Panc1 (cell line): ENCODE data around the gene SH3GLB1. TPM values are rescaled to one million over a fixed set of nuclear protein-coding genes. Genes with fewer than 3 reads are reported as not detected.

ENCODE experiments used
- ATAC-seq: fragments of 200-7000 bp; cut with Tn5 transposase; 2 replicates; pipeline ENCODE4 v1.9.1; 2020; ENCODE audit warnings: mild to moderate bottlenecking, moderate library complexity
- BruUV-seq: library from RNA; stranded (reverse); fragments of 400-500 nt; replicated peaks from 2 replicates; lab custom pipeline; 2021; lab: Mats Ljungman, UMichigan
- CTCF ChIA-PET: fragments of 300-600 bp; sonication (Branson Sonifier 250); formaldehyde crosslinking; loops from one replicate; lab custom pipeline; 2022; ENCODE audit warnings: antibody characterized with exemption; lab: Charles Lee
- POLR2A ChIA-PET: fragments of 300-600 bp; sonication (Branson Sonifier 250); formaldehyde crosslinking; loops from one replicate; lab custom pipeline; 2022; ENCODE audit warnings: antibody characterized with exemption; lab: Charles Lee
- DNase-seq: peaks from one replicate; pipeline ENCODE4 v3.0.0-alpha.2; 2010; ENCODE audit warnings: low read depth, low spot score
- H3K27ac ChIP-seq: 2 replicates; pipeline ENCODE4 v1.5.1; 2011; ENCODE audit warnings: mild to moderate bottlenecking, low read length, inconsistent platforms
- H3K27me3 ChIP-seq: fragments of 200-500 bp; sonication (Bioruptor generic); 2 replicates; pipeline ENCODE4 v1.6.0; 2014; ENCODE audit warnings: low read length, inconsistent platforms; ENCODE audit not compliant: control insufficient read depth, insufficient read depth
- H3K36me3 ChIP-seq: fragments of 200-500 bp; sonication (Bioruptor generic); 2 replicates; pipeline ENCODE4 v1.5.1; 2014; ENCODE audit warnings: inconsistent platforms, mild to moderate bottlenecking, low read length, moderate library complexity; ENCODE audit not compliant: control insufficient read depth, insufficient read depth
- H3K4me1 ChIP-seq: 2 replicates; pipeline ENCODE4 v1.5.1; 2011; ENCODE audit warnings: inconsistent platforms, mild to moderate bottlenecking, low read length, moderate library complexity; ENCODE audit not compliant: control insufficient read depth, insufficient read depth
- H3K4me3 ChIP-seq, 2 experiments: 2 replicates each; pipeline ENCODE4 v1.5.1; 2011 to 2012; ENCODE audit warnings: low read depth in 2 of 2, low read length in 2 of 2, mild to moderate bottlenecking in 2 of 2, inconsistent platforms in 1 of 2, moderate library complexity in 1 of 2
- H3K9me3 ChIP-seq: fragments of 200-500 bp; sonication (Bioruptor generic); 2 replicates; pipeline ENCODE4 v1.5.1; 2014; ENCODE audit warnings: low read depth, mild to moderate bottlenecking, inconsistent platforms, low read length, moderate library complexity; ENCODE audit not compliant: control insufficient read depth, insufficient read depth
- POLR2AphosphoS5 ChIP-seq: IDR thresholded peaks from 2 replicates; pipeline ENCODE4 v1.6.1; 2012; ENCODE audit warnings: mild to moderate bottlenecking, low read depth, low read length, moderate library complexity
- SIN3A ChIP-seq: IDR thresholded peaks from 2 replicates; pipeline ENCODE4 v1.6.1; 2012; ENCODE audit warnings: low read depth, mild to moderate bottlenecking, low read length, moderate library complexity, borderline replicate concordance; ENCODE audit not compliant: insufficient read depth
- TCF7L2 ChIP-seq: IDR thresholded peaks from 2 replicates; pipeline ENCODE4 v1.6.1; 2011; ENCODE audit warnings: mild to moderate bottlenecking, low read depth, low read length, inconsistent platforms
- in situ Hi-C: cut with HindIII; loops from 2 replicates; pipeline ENCODE4 v1.10.0; 2016; ENCODE audit warnings: low sequenced_read_pairs, low pct_unique_long_range_greater_than_20kb
- intact Hi-C: fragments of 100-400 bp; cut with micrococcal nuclease; formaldehyde crosslinking; loops from one replicate; pipeline ENCODE4 v1.10.0; 2022; ENCODE audit not compliant: unreplicated experiment
- total RNA-seq: library from RNA; stranded (reverse); gene quantifications from one replicate; pipeline ENCODE4 v1.2.1, GENCODE V29; 2021; ENCODE audit not compliant: unreplicated experiment
- TF ChIP-seq, protein P1 (sequence below): fragments of 450-650 bp; IDR thresholded peaks from 2 replicates; pipeline ENCODE4 v1.5.1; 2017; ENCODE audit warnings: mild to moderate bottlenecking
- TF ChIP-seq, protein P2 (sequence below), 2 experiments: IDR thresholded peaks; 2 replicates each; pipeline ENCODE4 v1.6.1; 2011 to 2012; ENCODE audit warnings: low read depth in 2 of 2, control low read depth in 1 of 2, low read length in 1 of 2, mild to moderate bottlenecking in 1 of 2, moderate library complexity in 1 of 2; ENCODE audit not compliant: insufficient read depth in 1 of 2

The SH3GLB1 gene
- total RNA-seq, 1 experiment from 2014 or later = 94.3 TPM

DNA sequence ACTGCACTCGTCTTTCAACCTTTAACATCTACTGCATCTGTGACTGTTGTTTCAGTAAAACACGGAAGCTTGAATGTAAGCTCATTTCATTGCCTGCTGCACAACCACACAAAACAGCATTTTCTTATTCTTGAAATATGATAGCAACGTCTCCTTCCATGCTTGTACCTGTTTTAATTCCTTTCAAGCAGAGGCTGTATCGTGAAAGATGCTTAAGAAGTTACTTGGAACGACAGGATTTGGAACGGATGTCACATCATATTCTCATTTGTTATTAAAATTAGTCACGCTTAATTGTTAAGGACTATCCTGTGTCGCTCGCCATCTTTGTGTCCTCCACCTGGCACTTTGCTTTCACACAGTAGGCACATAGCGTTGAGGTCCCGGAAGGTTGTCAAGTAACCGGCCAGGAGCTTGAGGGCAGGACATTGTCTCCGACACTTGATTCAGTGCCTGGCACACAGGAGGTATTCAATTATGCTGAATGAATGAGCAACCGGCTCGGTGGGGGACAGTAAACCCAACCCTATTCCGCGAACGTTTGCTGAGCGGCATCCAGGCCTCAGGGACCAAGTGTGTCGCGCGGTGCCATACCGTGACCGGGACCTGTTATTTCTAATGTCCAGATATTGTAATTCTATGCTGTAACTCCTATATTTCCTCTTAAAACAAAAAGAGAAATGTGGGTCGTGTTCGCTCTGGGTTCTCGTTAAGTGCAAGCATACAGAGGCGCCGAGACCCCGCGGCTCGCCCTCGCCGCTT lies 499 bp upstream of the SH3GLB1 start:
- H3K4me1 ChIP-seq = peaks cover 17% of the 10 kb centered on the region
- H3K27me3 ChIP-seq = no peaks in the 10 kb centered on the region
- in situ Hi-C loops (no loop called here), intact Hi-C loops (no loop called here)
- H3K27ac ChIP-seq = peak overlapping the region; percentile 97
- H3K4me3 ChIP-seq = peak overlapping the region; percentile 90 to 95
- TF ChIP-seq SIN3A = 0 out of 2 replicates have a peak, but pooled peaks have one; percentile 53
- TF ChIP-seq, protein P1, sequence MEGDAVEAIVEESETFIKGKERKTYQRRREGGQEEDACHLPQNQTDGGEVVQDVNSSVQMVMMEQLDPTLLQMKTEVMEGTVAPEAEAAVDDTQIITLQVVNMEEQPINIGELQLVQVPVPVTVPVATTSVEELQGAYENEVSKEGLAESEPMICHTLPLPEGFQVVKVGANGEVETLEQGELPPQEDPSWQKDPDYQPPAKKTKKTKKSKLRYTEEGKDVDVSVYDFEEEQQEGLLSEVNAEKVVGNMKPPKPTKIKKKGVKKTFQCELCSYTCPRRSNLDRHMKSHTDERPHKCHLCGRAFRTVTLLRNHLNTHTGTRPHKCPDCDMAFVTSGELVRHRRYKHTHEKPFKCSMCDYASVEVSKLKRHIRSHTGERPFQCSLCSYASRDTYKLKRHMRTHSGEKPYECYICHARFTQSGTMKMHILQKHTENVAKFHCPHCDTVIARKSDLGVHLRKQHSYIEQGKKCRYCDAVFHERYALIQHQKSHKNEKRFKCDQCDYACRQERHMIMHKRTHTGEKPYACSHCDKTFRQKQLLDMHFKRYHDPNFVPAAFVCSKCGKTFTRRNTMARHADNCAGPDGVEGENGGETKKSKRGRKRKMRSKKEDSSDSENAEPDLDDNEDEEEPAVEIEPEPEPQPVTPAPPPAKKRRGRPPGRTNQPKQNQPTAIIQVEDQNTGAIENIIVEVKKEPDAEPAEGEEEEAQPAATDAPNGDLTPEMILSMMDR = 0 out of 2 replicates have a peak, but pooled peaks have one; percentile 1
- no peak for TF ChIP-seq TCF7L2
- TF ChIP-seq, protein P2, sequence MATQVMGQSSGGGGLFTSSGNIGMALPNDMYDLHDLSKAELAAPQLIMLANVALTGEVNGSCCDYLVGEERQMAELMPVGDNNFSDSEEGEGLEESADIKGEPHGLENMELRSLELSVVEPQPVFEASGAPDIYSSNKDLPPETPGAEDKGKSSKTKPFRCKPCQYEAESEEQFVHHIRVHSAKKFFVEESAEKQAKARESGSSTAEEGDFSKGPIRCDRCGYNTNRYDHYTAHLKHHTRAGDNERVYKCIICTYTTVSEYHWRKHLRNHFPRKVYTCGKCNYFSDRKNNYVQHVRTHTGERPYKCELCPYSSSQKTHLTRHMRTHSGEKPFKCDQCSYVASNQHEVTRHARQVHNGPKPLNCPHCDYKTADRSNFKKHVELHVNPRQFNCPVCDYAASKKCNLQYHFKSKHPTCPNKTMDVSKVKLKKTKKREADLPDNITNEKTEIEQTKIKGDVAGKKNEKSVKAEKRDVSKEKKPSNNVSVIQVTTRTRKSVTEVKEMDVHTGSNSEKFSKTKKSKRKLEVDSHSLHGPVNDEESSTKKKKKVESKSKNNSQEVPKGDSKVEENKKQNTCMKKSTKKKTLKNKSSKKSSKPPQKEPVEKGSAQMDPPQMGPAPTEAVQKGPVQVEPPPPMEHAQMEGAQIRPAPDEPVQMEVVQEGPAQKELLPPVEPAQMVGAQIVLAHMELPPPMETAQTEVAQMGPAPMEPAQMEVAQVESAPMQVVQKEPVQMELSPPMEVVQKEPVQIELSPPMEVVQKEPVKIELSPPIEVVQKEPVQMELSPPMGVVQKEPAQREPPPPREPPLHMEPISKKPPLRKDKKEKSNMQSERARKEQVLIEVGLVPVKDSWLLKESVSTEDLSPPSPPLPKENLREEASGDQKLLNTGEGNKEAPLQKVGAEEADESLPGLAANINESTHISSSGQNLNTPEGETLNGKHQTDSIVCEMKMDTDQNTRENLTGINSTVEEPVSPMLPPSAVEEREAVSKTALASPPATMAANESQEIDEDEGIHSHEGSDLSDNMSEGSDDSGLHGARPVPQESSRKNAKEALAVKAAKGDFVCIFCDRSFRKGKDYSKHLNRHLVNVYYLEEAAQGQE (IDR thresholded peaks at IDR 0.05; ENCODE audit: insufficient read depth in 1 of 2, low read depth in 2 of 2, low read length in 1 of 2) = no peak
- TF ChIP-seq POLR2AphosphoS5 = no peak
- POLR2A ChIA-PET = interaction anchor here (0.6 to 1.8 kb wide), 3 partner anchors 11 to 1495 kb away, joined by 3 to 9 read pairs (median 5); no protein-coding TSS in a partner anchor
- H3K9me3 ChIP-seq = no peaks in the 10 kb centered on the region
- CTCF ChIA-PET = interaction anchor here (0.5 to 1.4 kb wide), 24 partner anchors 9 to 533 kb away, joined by 3 to 9 read pairs (median 4); partner anchors contain the start of genes HS2ST1 and SELENOF
- BruUV-seq = TSS peak; percentile 80
- ATAC-seq = peak; percentile 73
- H3K36me3 ChIP-seq = no peaks in the 10 kb centered on the region; the same call in 1 of the 2 replicates
- DNase-seq = peak; percentile 61

DNA sequence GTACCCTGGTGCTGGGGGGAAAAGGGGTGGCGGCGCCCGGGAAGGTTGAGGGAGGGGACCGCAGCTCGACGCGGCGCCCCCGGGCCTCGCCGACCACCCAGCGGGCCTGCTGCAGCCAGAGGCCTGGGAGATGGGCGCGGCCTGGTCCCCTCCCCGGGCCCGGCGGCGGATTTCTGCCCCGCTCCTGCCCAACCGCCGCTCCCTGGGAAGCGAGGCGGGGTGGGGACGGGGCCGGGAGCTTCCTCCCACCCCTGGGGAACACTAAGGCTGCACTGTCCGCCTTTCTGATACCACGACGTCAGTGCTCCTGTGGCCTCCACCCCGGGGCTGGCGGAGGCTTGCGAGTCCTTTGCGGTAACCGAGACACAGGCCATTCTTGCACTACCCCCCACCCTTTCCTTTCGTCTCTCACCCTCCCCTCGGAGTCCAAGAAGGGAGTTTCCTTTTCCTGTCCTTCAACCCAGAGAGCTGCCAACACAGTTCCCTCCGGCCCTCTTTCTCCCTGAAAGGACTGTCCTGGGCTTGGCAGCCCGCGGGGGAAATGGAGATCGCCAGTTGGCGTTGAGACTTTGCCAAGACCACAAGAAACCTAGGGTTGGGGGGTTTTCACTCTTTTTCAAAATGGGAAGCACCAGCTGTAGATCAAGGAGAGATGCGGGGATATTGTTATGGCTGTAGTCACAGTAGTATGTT lies 742 bp downstream of the SH3GLB1 start:
- Histone ChIP-seq H3K9me3 (no peaks in the 10 kb centered on the region), H3K36me3 (no peaks in the 10 kb centered on the region; the same call in 1 of the 2 replicates), H3K4me3 (peak overlapping the region; percentile 90 to 95), H3K27me3 (no peaks in the 10 kb centered on the region), H3K27ac (peak overlapping the region; percentile 97), H3K4me1 (peaks cover 17% of the 10 kb centered on the region)
- DNase-seq (no peak), ATAC-seq (peak; percentile 71)
- no TSS peak for BruUV-seq
- in situ Hi-C loops (no loop called here), intact Hi-C loops (no loop called here)
- TF ChIP-seq, protein P2 (IDR thresholded peaks at IDR 0.05; ENCODE audit: insufficient read depth in 1 of 2, low read depth in 2 of 2, low read length in 1 of 2) = 0 out of 4 replicates have a peak, but pooled peaks of 1 of the 2 experiments have one; percentile 30
- TF ChIP-seq, protein P1 = no peak
- TF ChIP-seq SIN3A = 0 out of 2 replicates have a peak, but pooled peaks have one; percentile 77
- POLR2A ChIA-PET = interaction anchor here (1.8 kb wide), 1 partner anchor 9 kb away, joined by 5 read pairs; no protein-coding TSS in a partner anchor
- CTCF ChIA-PET = interaction anchor here (0.6 to 1.4 kb wide), 9 partner anchors 9 to 245 kb away, joined by 3 to 9 read pairs (median 4); no protein-coding TSS in a partner anchor
